H1 (cell line): ENCODE results near the gene SLC38A10. TPM values are rescaled to one million over a fixed set of nuclear protein-coding genes. Genes with fewer than 3 reads are reported as not detected.

Source experiments
- polyA plus RNA-seq, 7 experiments: library from polyadenylated mRNA; depleted of rRNA in 3 of 7; stranded (reverse) in 5 of 7; unstranded in 2 of 7; fragments of >200 nt in 5 of 7; fragments of 200-250 nt in 2 of 7; gene quantifications; 1 replicate in 5 of 7; 2 replicates in 1 of 7; 4 replicates in 1 of 7; pipeline versions ENCODE4 v1.2.1 to v1.2.3, GENCODE V29; 2011 to 2013; ENCODE audit warnings: missing spikeins in 2 of 7, mixed read lengths in 2 of 7
- total RNA-seq: library from RNA; stranded (reverse); fragmentation: NEBNext Ultra II Directional; extraction: Animal tissue kit (Norgen Biotek cat#: 25700); gene quantifications from 2 replicates; pipeline ENCODE4 v1.2.1, GENCODE V29; 2021

SLC38A10 gene
- total and polyA plus RNA-seq, 2 of the 8 experiments (the other 6 are each of a cell fraction or from before 2014, with no cell fraction given) = 26.4 to 41.0 TPM

Other genes with a start within 250 kb of the SLC38A10 start
- gene PVALEF, start 129.8 kb downstream of the SLC38A10 start, total RNA-seq = not detected in 2 replicates
- gene PVALEF, start 129.8 kb downstream of the SLC38A10 start, polyA plus RNA-seq (2011; rRNA removed) = 0.03 and 0.05 TPM in 2 replicates
- 3.2 and 3.5 TPM in 2 replicates for gene AATK, start 129.1 kb downstream of the SLC38A10 start, total RNA-seq
- 1.7 and 3.6 TPM in 2 replicates for gene AATK, start 129.1 kb downstream of the SLC38A10 start, polyA plus RNA-seq (2011; rRNA removed)
- 22.5 and 23.2 TPM in 2 replicates for gene CEP131, start 72.3 kb downstream of the SLC38A10 start, total RNA-seq
- 5.9 and 11.5 TPM in 2 replicates for gene CEP131, start 72.3 kb downstream of the SLC38A10 start, polyA plus RNA-seq (2011; rRNA removed)
- 22.9 and 26.0 TPM in 2 replicates for gene TEPSIN, start 56.3 kb downstream of the SLC38A10 start, total RNA-seq
- gene TEPSIN, start 56.3 kb downstream of the SLC38A10 start, polyA plus RNA-seq (2011; rRNA removed) = 28.0 and 59.8 TPM in 2 replicates
- 48.9 and 60.2 TPM in 2 replicates for gene NDUFAF8, start 56.0 kb downstream of the SLC38A10 start, total RNA-seq
- gene NDUFAF8, start 56.0 kb downstream of the SLC38A10 start, polyA plus RNA-seq (2011; rRNA removed) = 91.1 and 95.6 TPM in 2 replicates
- 0.58 and 0.71 TPM in 2 replicates for gene BAHCC1, start 100.2 kb upstream of the SLC38A10 start, total RNA-seq
- gene BAHCC1, start 100.2 kb upstream of the SLC38A10 start, polyA plus RNA-seq (2011; rRNA removed) = 0.26 and 0.61 TPM in 2 replicates
- 3,535 and 3,691 TPM in 2 replicates for gene ACTG1, start 217.5 kb upstream of the SLC38A10 start, total RNA-seq
- gene ACTG1, start 217.5 kb upstream of the SLC38A10 start, polyA plus RNA-seq (2011; rRNA removed) = 5,010 and 7,420 TPM in 2 replicates
- gene FSCN2, start 233.1 kb upstream of the SLC38A10 start, total RNA-seq = 0.30 TPM in 1 of 2 replicates, not detected in the other
- gene FSCN2, start 233.1 kb upstream of the SLC38A10 start, polyA plus RNA-seq (2011; rRNA removed) = 0.18 and 0.44 TPM in 2 replicates